Thyroid gland (tissue), 4 donors: Measurements from ENCODE around the gene PRKD1. TPM values are rescaled to one million over a fixed set of nuclear protein-coding genes. Genes with fewer than 3 reads are reported as not detected.

Source experiments
- DNase-seq, 2 donors: peaks; one replicate each; pipeline ENCODE4 v3.0.0-alpha.2; 2019
- H3K27ac ChIP-seq, 3 donors: fragments of 200-600 bp; sonication (generic); 1 replicate in 2 of 3; 2 replicates in 1 of 3; pipeline ENCODE4 v1.5.1; 2016 to 2019; ENCODE audit warnings: mild to moderate bottlenecking in 1 of 3, moderate library complexity in 1 of 3
- H3K27me3 ChIP-seq: fragments of 200-600 bp; sonication (generic); one replicate; pipeline ENCODE4 v1.5.1; 2019
- H3K36me3 ChIP-seq, 2 donors: fragments of 200-600 bp; sonication (generic); one replicate each; pipeline ENCODE4 v1.5.1; 2016 to 2019
- H3K4me1 ChIP-seq, 2 donors: fragments of 200-600 bp; sonication (generic); one replicate each; pipeline ENCODE4 v1.5.1; 2017 to 2019
- H3K4me3 ChIP-seq, 3 donors: fragments of 200-600 bp; sonication (generic); replicated peaks in 1 of 3; 1 replicate in 2 of 3; 2 replicates in 1 of 3; pipeline ENCODE4 v1.5.1; 2016; ENCODE audit warnings: mild to moderate bottlenecking in 1 of 3
- H3K9me3 ChIP-seq: fragments of 200-600 bp; sonication (generic); one replicate; pipeline ENCODE4 v1.5.1; 2017
- POLR2A ChIP-seq, 2 donors: fragments of 450-650 bp; IDR thresholded peaks; one replicate each; pipeline ENCODE4 v1.6.1; 2017; ENCODE audit warnings: antibody characterized with exemption in 2 of 2, mild to moderate bottlenecking in 2 of 2, moderate library complexity in 1 of 2
- WGBS, 2 donors: methylation state at CpG; one replicate each; pipeline ENCODE4 v1.1.5; 2017; 5-methylcytosine and 5-hydroxymethylcytosine counted together
- intact Hi-C: fragments of 100-400 bp; cut with DNase I; formaldehyde crosslinking; loops from one replicate; pipeline ENCODE4 v1.15.1; 2023
- total RNA-seq, 4 donors: library from RNA; depleted of rRNA; stranded (reverse); fragments of >200 nt; gene quantifications; one replicate each; pipeline ENCODE4 v1.2.3, GENCODE V29; 2016
- TF ChIP-seq, protein P1 (sequence below), 6 experiments: fragments of 200-600 bp in 3 of 6; fragments of 450-650 bp in 3 of 6; sonication (generic) in 3 of 6; IDR thresholded peaks; one replicate each; pipeline ENCODE4 v1.5.1; 2016 to 2019; ENCODE audit warnings: antibody characterized with exemption in 6 of 6, mild to moderate bottlenecking in 2 of 6, inconsistent platforms in 1 of 6, moderate library complexity in 1 of 6

PRKD1 gene
- total RNA-seq, 4 donors from 2014 or later: 12.7 to 17.4 (median 14.3) TPM

DNA sequence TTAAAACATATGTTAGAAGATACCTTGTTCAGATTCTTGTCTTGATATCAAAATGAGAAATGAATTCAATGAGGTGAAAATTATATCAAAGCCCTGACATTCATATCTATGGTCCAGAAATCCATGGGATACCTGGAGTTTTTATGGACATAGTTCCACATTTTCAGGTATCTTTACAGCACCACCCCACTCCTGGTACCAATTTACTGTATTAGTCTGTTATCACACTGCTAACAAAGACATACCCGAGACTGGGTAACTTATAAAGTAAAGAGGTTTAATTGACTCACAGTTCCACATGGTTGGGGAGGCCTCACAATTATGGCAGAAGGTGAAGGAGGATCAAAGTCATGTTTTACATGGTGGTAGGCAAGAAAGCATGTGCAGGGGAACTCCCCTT lies 361.5 kb downstream of the PRKD1 start:
- Histone ChIP-seq H3K4me3 (no peak overlapping the region), H3K27ac (no peak overlapping the region), H3K9me3 (no peaks in the 10 kb centered on the region), H3K36me3 (no peaks in the 10 kb centered on the region), H3K27me3 (no peaks in the 10 kb centered on the region), H3K4me1 (no peaks in the 10 kb centered on the region)
- DNase-seq: no peak
- no peak for TF ChIP-seq POLR2A (IDR thresholded peaks at IDR 0.05)
- TF ChIP-seq, protein P1, sequence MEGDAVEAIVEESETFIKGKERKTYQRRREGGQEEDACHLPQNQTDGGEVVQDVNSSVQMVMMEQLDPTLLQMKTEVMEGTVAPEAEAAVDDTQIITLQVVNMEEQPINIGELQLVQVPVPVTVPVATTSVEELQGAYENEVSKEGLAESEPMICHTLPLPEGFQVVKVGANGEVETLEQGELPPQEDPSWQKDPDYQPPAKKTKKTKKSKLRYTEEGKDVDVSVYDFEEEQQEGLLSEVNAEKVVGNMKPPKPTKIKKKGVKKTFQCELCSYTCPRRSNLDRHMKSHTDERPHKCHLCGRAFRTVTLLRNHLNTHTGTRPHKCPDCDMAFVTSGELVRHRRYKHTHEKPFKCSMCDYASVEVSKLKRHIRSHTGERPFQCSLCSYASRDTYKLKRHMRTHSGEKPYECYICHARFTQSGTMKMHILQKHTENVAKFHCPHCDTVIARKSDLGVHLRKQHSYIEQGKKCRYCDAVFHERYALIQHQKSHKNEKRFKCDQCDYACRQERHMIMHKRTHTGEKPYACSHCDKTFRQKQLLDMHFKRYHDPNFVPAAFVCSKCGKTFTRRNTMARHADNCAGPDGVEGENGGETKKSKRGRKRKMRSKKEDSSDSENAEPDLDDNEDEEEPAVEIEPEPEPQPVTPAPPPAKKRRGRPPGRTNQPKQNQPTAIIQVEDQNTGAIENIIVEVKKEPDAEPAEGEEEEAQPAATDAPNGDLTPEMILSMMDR (IDR thresholded peaks at IDR 0.05): no peak
- WGBS, 2 donors: 82 to 86% methylated on average over 1 of the region's 1 CpG
- intact Hi-C loops: no loop called here

DNA sequence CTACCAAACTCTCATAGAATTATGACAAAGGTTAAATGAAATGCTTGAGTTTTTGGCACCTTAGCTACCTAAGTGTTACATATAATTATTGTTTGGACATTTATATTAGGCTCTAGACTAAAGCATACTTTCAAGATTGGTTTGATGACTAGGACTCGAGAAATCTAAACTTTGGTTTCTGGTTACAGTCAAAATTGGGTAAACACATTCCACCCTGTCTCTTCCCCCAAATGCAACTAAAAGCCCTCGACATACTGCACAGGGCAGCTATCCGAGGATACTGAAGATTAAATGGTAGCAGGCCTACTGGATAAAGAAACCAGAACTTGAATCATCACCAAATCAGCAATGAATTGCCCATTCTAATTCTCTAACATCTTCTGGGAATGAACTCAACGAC lies 369.1 kb downstream of the PRKD1 start:
- H3K27ac ChIP-seq: no peak overlapping the region
- no peak for TF ChIP-seq POLR2A (IDR thresholded peaks at IDR 0.05)
- TF ChIP-seq, protein P1 (IDR thresholded peaks at IDR 0.05): no peak

DNA sequence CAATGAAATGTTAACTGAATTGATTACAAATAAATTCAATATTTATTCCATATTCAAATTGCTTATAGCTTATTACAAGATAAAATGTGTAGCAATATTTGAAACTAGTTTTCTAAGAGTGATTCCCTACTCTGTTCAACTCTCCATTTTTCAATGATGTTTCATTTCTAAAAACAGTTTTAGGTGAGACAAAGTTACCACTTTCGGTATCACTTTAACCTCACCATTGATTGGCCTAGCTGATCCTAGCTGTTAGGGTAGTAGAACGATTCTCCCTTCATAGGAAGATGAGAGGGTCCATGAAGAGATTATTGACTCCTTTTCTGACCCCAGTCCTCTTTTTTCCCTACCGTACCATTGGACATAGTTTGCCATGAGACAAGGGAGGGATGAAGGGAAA lies 373.3 kb downstream of the PRKD1 start:
- TF ChIP-seq, protein P1 (IDR thresholded peaks at IDR 0.05): no peak
- no peak for TF ChIP-seq POLR2A (IDR thresholded peaks at IDR 0.05)
- DNase-seq: no peak
- Histone ChIP-seq H3K36me3 (no peaks in the 10 kb centered on the region), H3K27ac (no peak overlapping the region), H3K4me1 (no peaks in the 10 kb centered on the region), H3K27me3 (no peaks in the 10 kb centered on the region), H3K9me3 (no peaks in the 10 kb centered on the region), H3K4me3 (no peak overlapping the region)
- WGBS, 2 donors: 95 to 97% methylated on average over 3 of the region's 3 CpGs
- intact Hi-C loops: no loop called here

More for the DNA sequence above, 369.1 kb downstream of the PRKD1 start:
- DNase-seq: no peak
- no peaks in the 10 kb centered on the region for H3K4me1 ChIP-seq
- H3K27me3 ChIP-seq: no peaks in the 10 kb centered on the region
- H3K9me3 ChIP-seq: no peaks in the 10 kb centered on the region
- H3K36me3 ChIP-seq: no peaks in the 10 kb centered on the region
- WGBS, 2 donors: 81 to 90% methylated on average over 4 of the region's 4 CpGs
- intact Hi-C loops: no loop called here
- H3K4me3 ChIP-seq: no peak overlapping the region

DNA sequence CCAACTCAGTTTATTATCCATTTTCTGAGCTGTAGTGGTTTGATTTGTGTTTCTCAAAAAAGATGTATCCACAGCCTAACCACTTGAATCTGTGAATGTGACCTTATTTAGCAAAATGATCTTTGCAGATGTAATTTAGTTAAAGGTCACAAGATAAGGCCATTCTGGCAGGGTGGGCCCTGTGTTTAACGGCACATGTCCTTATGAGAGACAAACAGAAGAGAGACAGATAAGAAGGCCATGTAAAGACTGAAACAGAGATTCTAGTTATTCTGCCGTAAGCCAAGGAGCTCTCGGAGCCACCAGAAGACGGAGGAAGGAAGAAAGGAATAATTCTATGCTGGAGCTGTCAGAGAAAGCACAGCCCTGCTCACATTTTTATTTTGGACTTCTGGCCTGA lies 374.2 kb downstream of the PRKD1 start:
- Histone ChIP-seq H3K27me3 (no peaks in the 10 kb centered on the region), H3K4me1 (no peaks in the 10 kb centered on the region), H3K27ac (no peak overlapping the region), H3K9me3 (no peaks in the 10 kb centered on the region), H3K4me3 (no peak overlapping the region), H3K36me3 (no peaks in the 10 kb centered on the region)
- no peak for DNase-seq
- TF ChIP-seq, protein P1 (IDR thresholded peaks at IDR 0.05): no peak
- no peak for TF ChIP-seq POLR2A (IDR thresholded peaks at IDR 0.05)
- 84 to 90% methylated on average over 4 of the region's 4 CpGs for WGBS, 2 donors
- intact Hi-C loops: no loop called here

DNA sequence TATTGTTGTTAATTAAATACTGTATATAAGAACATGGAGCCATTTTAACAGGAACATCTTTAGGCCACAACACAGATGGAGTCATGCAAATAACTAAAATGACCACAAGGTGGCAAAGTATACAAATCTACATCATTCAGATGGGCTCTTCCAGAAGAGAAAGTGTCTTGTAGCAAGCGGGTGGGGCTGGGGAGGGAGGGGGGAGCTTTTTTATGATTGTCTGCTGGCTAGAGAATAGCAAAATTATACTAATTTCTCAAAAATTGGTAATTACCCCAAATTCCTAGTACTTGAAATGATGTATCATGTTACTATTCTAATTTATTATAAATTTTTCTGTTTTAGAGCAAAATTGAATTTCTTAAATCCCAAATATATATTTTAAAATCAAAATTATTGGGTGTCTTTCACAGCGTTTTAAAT lies 378.7 kb downstream of the PRKD1 start:
- Histone ChIP-seq H3K36me3 (no peaks in the 10 kb centered on the region), H3K4me1 (no peaks in the 10 kb centered on the region), H3K27me3 (no peaks in the 10 kb centered on the region), H3K9me3 (no peaks in the 10 kb centered on the region), H3K27ac (no peak overlapping the region), H3K4me3 (no peak overlapping the region)
- no peak for TF ChIP-seq POLR2A (IDR thresholded peaks at IDR 0.05)
- TF ChIP-seq, protein P1 (IDR thresholded peaks at IDR 0.05): peak in 5 of 6 experiments; percentile 20 to 68 (median 58)
- WGBS, 2 donors: 28 to 30% methylated on average over 2 of the region's 2 CpGs
- intact Hi-C loops: loop anchor here (2.0 to 5.0 kb wide), 2 partner anchors 456 to 663 kb away; no protein-coding TSS in a partner anchor
- DNase-seq: no peak
